ENCODE measurements around the gene DNAJB4. TPM values are rescaled to one million over a fixed set of nuclear protein-coding genes. Genes with fewer than 3 reads are reported as not detected.

The DNAJB4 gene
- total and polyA plus RNA-seq, 2 donors (not counting 3 experiments of a cell fraction or from before 2014, with no cell fraction given), result 30.4 to 136 TPM

DNA sequence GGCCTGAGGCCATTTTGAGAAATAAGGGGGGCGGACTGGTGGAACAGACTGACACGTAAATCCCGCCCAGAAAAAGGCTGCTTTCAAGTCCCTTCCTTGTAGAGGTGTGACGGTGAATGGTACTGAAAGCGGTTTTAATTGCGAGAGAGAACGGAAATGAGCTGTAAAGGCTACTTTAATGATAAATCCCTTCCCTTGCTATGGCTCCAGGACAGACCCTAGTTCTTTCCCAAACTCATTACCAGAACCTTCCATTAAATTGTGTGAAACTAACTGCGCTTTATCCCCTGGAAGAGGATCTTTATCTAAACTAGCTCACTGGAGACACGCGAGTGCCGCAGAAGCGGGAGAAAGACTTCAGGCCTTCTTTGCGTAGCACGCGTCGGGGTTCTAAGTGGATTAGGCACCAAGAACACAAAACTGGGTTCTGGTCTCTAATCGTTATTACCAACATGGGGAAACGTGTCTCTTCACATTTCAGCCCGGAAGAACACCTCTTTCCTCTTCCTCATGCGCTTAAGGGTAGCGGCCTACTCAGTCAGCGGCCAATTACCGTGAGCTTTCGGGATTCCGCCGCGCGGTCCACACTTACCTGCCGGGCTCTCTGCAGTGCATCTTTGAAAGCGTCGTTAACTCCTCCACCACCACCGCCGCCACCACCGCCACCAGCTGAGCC lies 26.3 kb upstream of the DNAJB4 start:
- dilution Hi-C loops (cut with MboI; ENCODE audit: extremely low pct_ligation_motif_present, low sequenced_read_pairs) (no loop called here), intact Hi-C loops (cut with micrococcal nuclease) (loop anchor here (2.0 kb wide), 1 partner anchor 66 kb away; the partner anchor contains the start of gene GIPC2)
- ChIA-PET POLR2A (interaction anchor here (1.0 to 4.7 kb wide), 9 partner anchors 13 to 181 kb away, joined by 3 to 122 read pairs (median 4); partner anchors contain the start of gene DNAJB4), CTCF (interaction anchor here (0.7 to 4.4 kb wide), 14 partner anchors 10 to 629 kb away, joined by 3 to 70 read pairs (median 3); partner anchors contain the start of gene DNAJB4)
- H3K27ac ChIP-seq (ENCODE audit: insufficient read depth, low read depth, low read length), result peak overlapping the region; percentile 100
- peaks cover 10% of the 10 kb centered on the region for H4K20me1 ChIP-seq (replicated peaks; ENCODE audit: control insufficient read depth, extremely low read depth, insufficient read depth, low read length)
- peak overlapping the region; percentile 4 for H2AFZ ChIP-seq (ENCODE audit: low read depth, low read length)
- BruUV-seq (replicated peaks), result TSS peak; percentile 67
- H3K9me1 ChIP-seq (replicated peaks; ENCODE audit: control insufficient read depth, extremely low read depth, insufficient read depth, low read length), result no peaks in the 10 kb centered on the region
- DNase-seq (ENCODE audit: low read depth, low spot score) (peak; percentile 89), FAIRE-seq (peak; percentile 65)
- peak overlapping the region; percentile 85 for H3K4me2 ChIP-seq (ENCODE audit: insufficient read depth, low read length)
- peaks cover 38% of the 10 kb centered on the region for H3K4me1 ChIP-seq (ENCODE audit: control insufficient read depth, extremely low read depth, insufficient read depth, low read length)
- H3K36me3 ChIP-seq (ENCODE audit: control insufficient read depth in 2 of 2, extremely low read depth in 1 of 2, insufficient read depth in 2 of 2, low read length in 2 of 2), result peaks cover 0 to 2% of the 10 kb centered on the region in 2 experiments
- TF ChIP-seq POLR2A (IDR thresholded peaks at IDR 0.05; ENCODE audit: low read depth, low read length) (peak; percentile 58), GATA2 (IDR thresholded peaks at IDR 0.05; ENCODE audit: insufficient read depth, insufficient read length, low read depth, low read length) (no peak)
- peaks cover 90% of the 10 kb centered on the region for H3K79me2 ChIP-seq (ENCODE audit: control insufficient read depth, insufficient read depth, low read length)
- peak overlapping the region; percentile 100 for H3K9ac ChIP-seq (replicated peaks; ENCODE audit: extremely low read depth, insufficient read depth, low read length)
- H3K4me3 ChIP-seq (replicated peaks in 1 of 3; ENCODE audit: insufficient read depth in 1 of 3, low read depth in 1 of 3, low read length in 3 of 3), result peak overlapping the region; percentile 43 to 100 (median 95)
- no peaks in the 10 kb centered on the region for H3K9me3 ChIP-seq (replicated peaks; ENCODE audit: control insufficient read depth, insufficient read depth, low read length)
- H3K27me3 ChIP-seq (ENCODE audit: control insufficient read depth in 2 of 2, insufficient read depth in 2 of 2, low read length in 2 of 2), result no peaks in the 10 kb centered on the region

DNA sequence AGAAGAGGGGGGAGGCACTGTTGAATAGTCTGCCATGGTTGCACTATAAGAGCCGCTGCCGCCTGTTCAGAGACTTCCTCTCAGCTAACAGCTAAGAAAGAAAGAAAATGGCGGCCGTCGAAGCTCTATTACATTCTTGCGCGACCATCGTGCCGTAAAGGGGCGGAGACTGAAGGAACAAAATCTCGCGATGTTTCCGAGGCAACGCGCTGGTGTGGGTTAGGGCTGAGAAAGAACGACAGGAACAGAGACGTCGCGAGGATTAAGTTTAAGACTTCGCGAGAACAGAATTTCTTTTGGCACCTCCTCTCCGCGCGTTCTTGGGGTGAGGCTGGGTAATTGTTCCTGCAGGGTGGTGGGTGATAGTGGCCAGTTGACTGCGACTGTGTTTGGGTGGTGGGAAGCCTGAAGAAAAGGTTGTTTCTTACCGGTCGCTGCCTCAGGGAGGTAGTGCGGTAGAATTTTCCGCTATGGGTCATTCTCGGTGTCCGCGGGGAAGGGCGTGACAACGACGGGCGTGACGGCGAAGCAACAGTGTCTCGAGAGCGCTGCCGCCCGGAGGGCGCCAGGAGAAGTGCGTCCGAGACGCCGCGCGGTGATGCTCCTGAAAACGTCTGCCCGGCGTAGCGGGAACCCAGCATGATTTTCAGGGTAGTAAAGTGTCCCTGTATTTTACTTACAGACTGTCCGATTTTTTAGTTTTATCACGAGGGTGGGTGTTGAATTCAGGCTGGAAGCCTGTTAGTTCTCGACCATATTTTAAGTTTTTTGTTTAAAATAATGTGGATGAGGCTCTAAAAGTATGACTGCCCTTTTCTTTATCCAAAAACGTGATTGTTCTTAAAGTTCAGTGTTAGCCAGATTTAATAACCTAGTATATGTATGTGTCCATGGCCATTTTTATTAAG lies 25.5 kb upstream of the DNAJB4 start, which contains the start of gene FUBP1:
Gene FUBP1 (minus strand): TSS at position 104 of the 908 bp plus-strand sequence. CDS start 68 bp downstream, at position 36.
- Histone ChIP-seq H3K9me3 (replicated peaks; ENCODE audit: control insufficient read depth, insufficient read depth, low read length) (no peaks in the 10 kb centered on the region), H3K4me2 (ENCODE audit: insufficient read depth, low read length) (peak within 1 kb of the TSS; percentile 99), H3K27ac (ENCODE audit: insufficient read depth, low read depth, low read length) (peak within 1 kb of the TSS; percentile 100), H2AFZ (ENCODE audit: low read depth, low read length) (peak within 1 kb of the TSS; percentile 57), H4K20me1 (replicated peaks; ENCODE audit: control insufficient read depth, extremely low read depth, insufficient read depth, low read length) (peaks cover 10% of the 10 kb centered on the region), H3K79me2 (ENCODE audit: control insufficient read depth, insufficient read depth, low read length) (peaks cover 86% of the 10 kb centered on the region), H3K27me3 (ENCODE audit: control insufficient read depth in 2 of 2, insufficient read depth in 2 of 2, low read length in 2 of 2) (no peaks in the 10 kb centered on the region), H3K4me1 (ENCODE audit: control insufficient read depth, extremely low read depth, insufficient read depth, low read length) (peaks cover 38% of the 10 kb centered on the region), H3K4me3 (replicated peaks in 1 of 3; ENCODE audit: insufficient read depth in 1 of 3, low read depth in 1 of 3, low read length in 3 of 3) (peak within 1 kb of the TSS; percentile 43 to 100 (median 95)), H3K9me1 (replicated peaks; ENCODE audit: control insufficient read depth, extremely low read depth, insufficient read depth, low read length) (no peaks in the 10 kb centered on the region), H3K9ac (replicated peaks; ENCODE audit: extremely low read depth, insufficient read depth, low read length) (peak within 1 kb of the TSS; percentile 100), H3K36me3 (ENCODE audit: control insufficient read depth in 2 of 2, extremely low read depth in 1 of 2, insufficient read depth in 2 of 2, low read length in 2 of 2) (peaks cover 0 to 2% of the 10 kb centered on the region in 2 experiments)
- FAIRE-seq (peak; percentile 95), DNase-seq (ENCODE audit: low read depth, low spot score) (peak; percentile 99)
- dilution Hi-C loops (cut with MboI; ENCODE audit: extremely low pct_ligation_motif_present, low sequenced_read_pairs), result no loop called here
- BruUV-seq (replicated peaks), result TSS peak; percentile 47
- intact Hi-C loops (cut with micrococcal nuclease), result loop anchor here (1.0 to 2.0 kb wide), 4 partner anchors 25 to 135 kb away; partner anchors contain the start of genes DNAJB4 and GIPC2
- ChIA-PET POLR2A (interaction anchor here (1.0 to 4.7 kb wide), 11 partner anchors 12 to 181 kb away, joined by 3 to 122 read pairs (median 5); partner anchors contain the start of gene DNAJB4), CTCF (interaction anchor here (0.7 to 4.4 kb wide), 18 partner anchors 9 to 628 kb away, joined by 3 to 70 read pairs (median 4); partner anchors contain the start of gene DNAJB4)
- TF ChIP-seq, protein P1, sequence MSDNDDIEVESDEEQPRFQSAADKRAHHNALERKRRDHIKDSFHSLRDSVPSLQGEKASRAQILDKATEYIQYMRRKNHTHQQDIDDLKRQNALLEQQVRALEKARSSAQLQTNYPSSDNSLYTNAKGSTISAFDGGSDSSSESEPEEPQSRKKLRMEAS (IDR thresholded peaks at IDR 0.05; ENCODE audit: insufficient read depth, insufficient read length), result peak; percentile 11
- TF ChIP-seq FOS (IDR thresholded peaks at IDR 0.05; ENCODE audit: borderline replicate concordance, insufficient read depth, low read length), result no peak
- TF ChIP-seq POLR2AphosphoS5 (IDR thresholded peaks at IDR 0.05; ENCODE audit: insufficient read depth, low read depth, low read length), result peak; percentile 79
- peak; percentile 61 for TF ChIP-seq MYC (IDR thresholded peaks at IDR 0.05; ENCODE audit: low read depth, low read length)
- no peak for TF ChIP-seq GATA2 (IDR thresholded peaks at IDR 0.05; ENCODE audit: insufficient read depth, insufficient read length, low read depth, low read length)
- TF ChIP-seq, protein P2, sequence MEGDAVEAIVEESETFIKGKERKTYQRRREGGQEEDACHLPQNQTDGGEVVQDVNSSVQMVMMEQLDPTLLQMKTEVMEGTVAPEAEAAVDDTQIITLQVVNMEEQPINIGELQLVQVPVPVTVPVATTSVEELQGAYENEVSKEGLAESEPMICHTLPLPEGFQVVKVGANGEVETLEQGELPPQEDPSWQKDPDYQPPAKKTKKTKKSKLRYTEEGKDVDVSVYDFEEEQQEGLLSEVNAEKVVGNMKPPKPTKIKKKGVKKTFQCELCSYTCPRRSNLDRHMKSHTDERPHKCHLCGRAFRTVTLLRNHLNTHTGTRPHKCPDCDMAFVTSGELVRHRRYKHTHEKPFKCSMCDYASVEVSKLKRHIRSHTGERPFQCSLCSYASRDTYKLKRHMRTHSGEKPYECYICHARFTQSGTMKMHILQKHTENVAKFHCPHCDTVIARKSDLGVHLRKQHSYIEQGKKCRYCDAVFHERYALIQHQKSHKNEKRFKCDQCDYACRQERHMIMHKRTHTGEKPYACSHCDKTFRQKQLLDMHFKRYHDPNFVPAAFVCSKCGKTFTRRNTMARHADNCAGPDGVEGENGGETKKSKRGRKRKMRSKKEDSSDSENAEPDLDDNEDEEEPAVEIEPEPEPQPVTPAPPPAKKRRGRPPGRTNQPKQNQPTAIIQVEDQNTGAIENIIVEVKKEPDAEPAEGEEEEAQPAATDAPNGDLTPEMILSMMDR (IDR thresholded peaks at IDR 0.05; ENCODE audit: extremely low read depth in 1 of 2, insufficient read depth in 1 of 2, low read depth in 1 of 2, low read length in 2 of 2), result peak; percentile 66 to 76
- peak; percentile 98 for TF ChIP-seq POLR2A (IDR thresholded peaks at IDR 0.05; ENCODE audit: low read depth, low read length)
- TF ChIP-seq EZH2 (IDR thresholded peaks at IDR 0.05; ENCODE audit: borderline replicate concordance, low read depth, low read length, severe bottlenecking), result no peak
- no peak for TF ChIP-seq JUN (IDR thresholded peaks at IDR 0.05; ENCODE audit: borderline replicate concordance, insufficient read depth, insufficient read length, low read depth)
